SW480 (cell line): ENCODE data around the gene POLR2F.

Source experiments
- DNase-seq: peaks from one replicate; pipeline ENCODE4 v3.0.0-alpha.2; 2016; ENCODE audit warnings: low spot score

Gene POLR2F

DNA sequence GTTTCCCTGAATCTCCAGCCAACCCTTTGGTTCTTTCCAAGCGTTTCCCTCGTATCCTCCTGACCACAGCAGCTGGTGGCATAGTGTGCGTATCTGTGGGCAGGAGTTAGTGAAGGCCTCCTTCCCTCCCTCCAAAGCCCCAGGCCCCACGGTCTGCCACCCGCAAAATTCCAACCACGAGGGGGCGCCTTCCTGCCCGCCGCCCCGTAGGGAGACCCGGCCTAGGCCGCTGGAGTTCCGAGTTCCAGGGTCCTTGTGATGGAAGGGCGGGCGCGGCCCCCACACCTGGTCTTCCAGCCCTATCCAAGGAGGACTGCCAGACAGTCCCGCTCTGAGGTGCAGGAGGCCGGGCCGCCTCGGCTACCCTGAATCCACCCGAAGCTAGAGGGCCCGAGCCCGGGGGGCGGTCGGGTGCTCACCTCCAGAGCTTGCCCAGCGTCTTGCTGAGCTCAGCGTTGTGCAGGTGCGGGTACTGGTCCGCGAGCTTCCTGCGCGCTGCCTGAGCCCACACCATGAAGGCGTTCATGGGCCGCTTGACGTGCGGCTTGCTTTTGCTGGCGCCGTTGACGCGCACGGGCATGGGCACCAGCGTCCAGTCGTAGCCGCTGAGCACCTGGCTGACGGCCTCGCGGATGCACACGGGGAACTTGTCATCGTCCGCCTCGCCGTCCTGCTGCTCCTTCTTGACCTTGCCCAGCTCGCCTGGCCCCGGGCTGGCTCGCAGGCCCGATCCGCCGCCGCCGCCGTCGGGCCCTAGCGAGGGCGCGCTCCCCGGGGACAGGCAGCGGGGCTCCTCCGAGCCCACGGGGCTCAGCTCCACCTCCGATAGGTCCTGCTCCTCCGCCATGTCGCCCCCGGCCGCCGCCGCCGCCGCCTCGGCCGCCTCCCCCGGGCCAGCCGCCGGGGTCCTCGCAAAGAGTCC, 29.7 kb downstream of the POLR2F start:
- DNase-seq = no peak

DNA sequence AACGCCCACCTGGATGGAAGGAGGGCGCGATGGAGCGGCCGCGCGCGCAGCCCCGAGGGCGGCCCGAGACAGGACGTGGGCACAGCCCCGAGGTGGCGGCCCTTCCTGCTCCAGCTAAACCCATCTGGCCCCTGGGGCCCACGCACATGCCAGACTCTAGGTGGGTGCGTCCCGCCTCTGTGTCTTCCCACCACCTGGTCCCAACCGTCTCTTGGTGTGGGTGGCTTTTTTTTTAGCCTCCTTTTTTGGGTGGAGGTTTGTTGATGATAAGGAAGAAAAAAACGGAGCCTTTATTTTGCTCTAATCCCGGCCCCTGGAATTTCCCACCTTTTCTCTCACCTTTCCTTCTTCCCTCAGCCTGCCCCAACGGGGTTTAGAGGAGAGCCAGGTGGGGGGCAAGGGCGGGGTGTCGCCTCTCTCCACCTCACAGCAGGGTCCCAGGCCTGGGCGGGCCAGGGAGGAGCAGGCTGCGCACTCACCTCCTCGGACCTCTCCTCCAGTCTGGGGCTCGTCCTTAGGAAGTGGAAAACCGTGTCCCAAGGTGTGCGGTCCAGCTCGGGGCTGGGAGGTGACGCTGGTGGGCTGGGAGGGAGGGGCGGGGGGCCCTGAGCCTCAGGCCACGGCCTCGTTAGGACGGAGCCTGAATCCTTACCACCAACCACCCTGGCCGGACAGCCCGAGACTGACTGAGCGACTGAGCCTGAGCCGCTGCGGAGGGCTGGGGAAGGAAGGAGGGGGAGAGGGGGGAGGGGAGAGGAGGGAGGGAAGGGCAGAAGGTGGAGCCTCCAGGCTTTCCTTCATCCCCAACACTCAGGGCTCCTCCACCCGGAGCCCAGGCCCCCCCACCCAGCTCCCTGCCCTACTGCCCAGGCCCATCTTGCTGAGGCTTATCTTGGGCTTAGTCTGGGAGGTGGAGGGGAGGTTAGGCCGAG, 30.6 kb downstream of the POLR2F start, which contains the start of gene SOX10:
SOX10 (minus strand) TSS at position 696 of the 932 bp plus-strand sequence. CDS start 771 bp downstream, outside the sequence.
- no peak for DNase-seq

DNA sequence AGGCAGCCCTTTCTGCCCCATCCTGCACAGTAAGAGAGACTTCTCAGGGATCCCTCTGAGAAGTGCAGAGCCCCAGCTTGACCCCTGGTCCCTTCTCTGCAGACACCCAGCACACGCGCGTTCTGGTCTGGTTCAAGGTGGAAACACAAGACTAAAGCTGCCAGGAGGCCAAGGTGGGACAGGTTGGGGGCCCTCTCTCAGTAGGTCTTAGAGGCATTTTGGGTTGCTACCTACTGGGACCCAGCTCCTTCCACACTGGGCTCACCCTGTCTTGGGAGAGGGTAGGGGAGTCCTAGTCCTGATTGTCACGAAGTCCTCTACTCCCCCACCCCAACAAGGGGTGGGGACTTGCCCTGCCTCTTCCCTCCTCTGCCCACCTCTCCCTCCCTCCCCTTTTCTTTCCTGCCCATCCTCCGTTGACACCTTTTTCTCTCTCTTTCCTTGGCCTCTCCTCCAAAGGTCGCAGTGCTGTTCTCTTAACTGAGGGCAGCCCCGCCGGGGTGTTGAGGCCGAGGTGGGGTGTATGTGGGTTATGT, 31.6 kb downstream of the POLR2F start:
- DNase-seq = no peak

DNA sequence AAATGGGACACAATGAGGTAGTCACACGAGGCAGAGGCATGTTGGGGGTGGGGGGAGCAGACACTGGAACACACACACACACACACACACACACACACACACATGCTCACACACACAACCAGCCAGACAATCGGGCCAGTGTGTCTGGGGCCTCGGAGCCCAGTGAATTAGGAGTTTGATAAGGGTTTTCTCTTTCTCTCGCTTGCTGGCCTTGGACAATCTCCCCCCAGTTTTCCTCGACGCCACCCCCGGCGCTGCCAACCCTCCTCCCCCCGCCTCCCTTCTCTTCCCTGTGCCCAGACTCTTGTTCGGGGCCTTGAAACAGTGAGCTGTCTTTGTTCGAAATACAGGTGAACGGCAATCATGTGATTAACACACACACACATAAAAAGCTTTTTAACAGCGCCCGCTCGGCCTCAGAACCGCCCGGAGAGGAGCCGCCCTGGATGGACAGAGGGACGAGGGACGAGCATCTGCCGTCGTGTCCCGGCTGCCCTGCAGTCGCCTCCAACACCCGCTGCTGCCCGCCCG, 32.3 kb downstream of the POLR2F start:
- no peak for DNase-seq

DNA sequence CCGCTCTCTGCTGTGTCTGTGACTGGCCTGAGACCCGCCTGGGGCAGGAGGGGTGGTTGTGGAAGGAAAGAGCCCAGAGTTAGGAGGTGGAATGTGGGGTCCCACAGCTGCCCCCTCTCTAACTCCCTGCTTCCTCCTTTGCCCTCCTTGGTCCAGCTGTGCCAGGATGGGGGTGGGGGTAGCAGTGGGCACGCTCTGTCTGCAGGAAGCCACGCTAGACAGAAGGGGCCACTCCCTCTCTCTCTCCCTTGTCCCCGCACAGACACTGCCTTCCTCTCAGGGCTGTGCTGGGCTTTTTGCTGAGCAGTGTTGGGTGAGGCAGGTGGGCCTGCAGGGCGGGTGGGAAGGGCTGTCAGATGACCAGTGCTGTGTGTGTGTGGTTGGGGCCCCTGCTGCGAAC, 32.9 kb downstream of the POLR2F start:
- no peak for DNase-seq

DNA sequence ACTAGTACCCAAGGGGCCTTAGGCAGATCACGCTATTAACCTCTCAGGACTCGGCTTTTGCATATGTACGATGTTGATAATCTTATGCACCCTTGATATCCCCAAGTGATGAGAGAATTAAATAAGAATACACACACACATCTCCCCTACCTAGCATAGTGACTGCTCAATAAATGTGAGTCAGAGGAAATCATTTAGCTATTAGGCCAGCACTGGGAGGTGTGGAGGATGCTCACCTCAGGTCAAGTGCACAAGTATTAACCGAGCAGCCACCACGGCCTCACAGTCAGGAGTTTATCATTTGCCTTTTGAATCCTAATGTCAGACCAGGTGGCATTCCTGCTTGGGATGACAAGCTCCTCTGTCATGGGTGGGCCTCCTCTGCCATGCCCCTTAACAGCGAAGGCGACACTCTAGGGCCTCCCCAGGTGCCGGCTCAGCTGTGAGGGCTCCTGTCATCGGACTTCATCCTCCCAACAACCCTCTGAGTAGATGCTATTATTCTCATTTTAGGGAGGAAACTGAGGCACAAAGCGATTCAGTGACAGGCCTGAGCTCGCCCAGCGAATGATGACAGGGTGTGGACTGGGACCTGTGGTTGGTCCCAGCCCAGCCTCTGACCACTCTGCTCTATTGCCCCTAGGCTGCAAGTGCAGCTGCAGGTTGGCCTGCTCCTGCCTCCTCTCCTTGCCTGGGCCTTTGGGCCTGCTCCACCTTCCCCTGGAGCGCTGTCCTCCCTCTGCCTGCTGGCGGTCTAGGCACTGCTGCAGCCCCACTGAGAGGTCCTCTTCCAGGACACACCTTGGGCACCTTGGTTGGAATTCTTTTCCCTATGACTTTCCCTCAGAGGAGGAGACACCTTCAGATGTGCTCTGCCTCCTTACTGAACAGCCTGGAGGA, 35.9 kb downstream of the POLR2F start:
- DNase-seq = no peak

DNA sequence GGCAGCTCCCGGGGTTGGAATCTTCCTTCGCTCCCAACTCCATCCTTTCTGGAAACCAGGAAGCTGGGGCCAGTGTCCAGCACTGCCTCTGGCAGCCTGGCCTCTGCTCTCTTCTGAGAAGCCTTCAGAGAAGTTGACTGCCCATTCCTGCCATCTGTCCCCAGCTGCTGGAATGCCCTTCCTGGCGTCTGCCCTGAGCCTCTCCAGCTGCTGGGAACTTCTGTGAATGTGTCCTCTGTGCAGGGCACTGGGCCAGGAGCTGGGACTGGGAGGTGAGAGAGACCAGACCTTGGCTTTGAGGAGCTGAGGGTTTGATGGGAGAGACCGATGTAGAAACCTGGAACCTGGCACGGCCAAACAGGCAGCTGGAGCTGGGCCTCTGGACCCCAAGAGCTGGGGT, 36.8 kb downstream of the POLR2F start:
- DNase-seq = no peak

DNA sequence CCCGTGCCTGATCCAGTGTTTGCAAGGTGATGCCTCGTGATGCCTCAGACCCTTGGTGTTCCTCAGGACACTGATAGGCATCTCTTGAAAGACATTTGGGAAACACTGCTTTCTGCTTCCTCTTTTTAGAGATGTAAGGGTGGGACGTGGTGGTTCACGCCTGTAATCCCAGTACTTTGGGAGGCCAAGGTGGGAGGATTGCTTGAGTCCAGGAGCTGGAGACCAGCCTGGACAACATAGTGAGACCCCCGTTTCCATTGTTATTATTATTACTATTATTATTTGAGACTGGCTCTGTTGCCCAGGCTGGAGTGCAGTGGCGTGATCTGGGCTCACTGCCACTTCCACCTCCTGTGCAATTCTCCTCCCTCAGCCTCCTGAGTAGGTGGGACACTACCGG, 37.4 kb downstream of the POLR2F start:
- DNase-seq = no peak

DNA sequence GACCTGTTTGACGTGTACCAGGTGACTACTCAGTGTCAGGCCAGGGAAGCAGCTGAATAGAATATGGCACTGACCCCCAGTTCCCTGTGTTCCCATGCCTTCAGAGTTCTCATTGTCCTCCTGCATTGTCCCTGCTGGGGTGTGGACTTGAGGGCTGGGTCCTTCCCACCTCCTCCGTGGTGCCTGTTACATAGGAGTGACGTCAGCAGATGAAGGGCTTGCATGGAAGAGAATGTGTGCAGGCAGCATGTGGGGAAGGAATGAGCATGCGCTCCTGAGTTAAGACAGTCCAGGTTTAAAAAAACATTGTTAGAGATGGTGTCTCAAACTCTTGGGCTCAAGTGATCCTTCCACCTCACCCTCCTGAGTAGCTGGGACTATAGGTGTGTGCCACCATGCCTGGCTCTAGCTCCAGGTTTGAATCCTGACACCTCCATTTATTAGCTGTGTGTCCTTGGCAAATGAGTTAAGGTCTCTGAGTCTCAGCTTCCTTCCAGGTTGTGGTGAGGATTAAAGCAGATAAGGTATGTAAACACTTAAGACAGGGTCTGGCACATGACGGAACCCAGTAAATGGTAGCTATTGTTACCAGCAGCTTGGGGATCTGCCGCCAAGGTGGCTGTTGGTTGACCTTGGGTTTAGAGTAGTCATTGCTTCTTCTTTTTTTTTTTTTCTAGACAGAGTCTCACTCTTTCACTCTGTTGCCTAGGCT, 38.4 kb downstream of the POLR2F start:
- no peak for DNase-seq

DNA sequence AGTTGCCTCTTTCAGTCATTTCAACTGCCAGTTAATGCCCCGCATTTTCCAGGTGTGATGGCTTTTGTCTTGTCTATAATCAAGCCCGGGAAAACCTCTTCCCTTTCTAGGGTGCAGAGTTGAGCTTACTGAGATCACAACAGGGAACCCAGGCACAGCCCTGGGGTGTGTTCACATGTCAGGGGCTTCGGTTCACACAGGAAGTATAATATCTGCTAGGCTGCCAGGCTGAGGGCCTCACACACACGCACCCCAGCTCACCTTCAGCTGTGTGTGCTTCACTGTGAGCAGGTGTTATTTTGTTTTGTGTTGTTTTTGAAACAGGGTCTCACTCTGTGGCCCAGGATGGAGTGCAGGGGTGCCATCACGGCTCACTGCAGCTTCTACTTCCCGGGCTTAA, 40.5 kb downstream of the POLR2F start:
- no peak for DNase-seq

DNA sequence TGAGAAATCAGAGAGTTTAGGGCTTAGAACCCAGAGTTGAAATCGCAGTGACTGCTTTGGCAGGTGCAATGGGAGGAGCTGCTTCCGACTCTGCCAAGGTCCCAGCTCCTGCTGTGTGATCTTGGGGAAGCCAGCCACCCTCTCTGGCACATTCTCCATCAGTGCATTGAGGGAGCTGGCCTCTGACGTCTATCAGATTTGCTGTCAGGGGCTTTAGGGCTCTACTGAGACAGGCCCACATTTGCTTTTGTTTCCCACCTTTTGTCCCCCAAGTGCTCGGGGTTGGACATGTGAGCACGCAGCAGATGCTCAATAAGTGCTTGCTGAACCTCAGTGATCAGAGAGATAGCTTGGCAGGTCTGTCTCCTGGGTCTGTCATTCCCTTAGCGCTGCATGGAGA, 41.5 kb downstream of the POLR2F start:
- no peak for DNase-seq

DNA sequence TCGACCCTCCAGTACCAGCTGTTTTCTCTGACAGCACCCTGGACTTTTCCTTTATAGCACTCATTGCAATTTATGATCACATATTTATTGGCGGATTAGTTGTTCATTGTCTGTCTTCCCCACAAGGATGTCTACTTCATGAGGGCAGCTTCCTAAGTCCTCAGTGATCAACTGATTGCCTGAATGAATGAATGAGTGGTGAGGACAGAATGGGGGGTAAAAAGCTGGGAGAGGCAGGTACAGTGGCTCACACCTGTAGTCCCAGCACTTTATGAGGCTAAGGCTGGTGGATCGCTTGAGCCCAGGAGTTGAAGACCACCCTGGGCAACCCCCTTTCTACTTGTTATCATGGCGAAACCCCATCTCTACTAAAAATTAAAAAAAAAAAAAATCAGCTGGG, 42.0 kb downstream of the POLR2F start:
- DNase-seq = no peak

DNA sequence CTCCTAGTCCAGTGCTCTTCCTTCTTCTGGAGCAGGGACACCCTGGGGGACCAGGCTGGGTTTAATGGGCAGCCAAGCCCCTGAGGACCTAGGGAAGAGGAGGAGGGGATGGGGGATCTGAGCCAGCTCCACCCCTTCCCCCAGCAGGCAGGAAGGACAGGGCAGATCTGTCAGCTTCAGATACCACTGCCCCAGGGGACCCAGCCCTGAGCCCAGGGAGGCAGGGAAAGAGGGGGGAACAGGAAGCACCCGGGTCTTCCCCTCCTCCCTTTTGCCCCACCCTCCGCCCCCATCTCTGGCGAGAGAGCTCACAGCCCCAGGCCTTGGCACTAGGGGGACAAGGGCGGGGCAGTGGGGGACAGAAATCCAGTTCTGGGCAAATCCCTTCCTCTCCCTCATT, 42.6 kb downstream of the POLR2F start:
- no peak for DNase-seq

DNA sequence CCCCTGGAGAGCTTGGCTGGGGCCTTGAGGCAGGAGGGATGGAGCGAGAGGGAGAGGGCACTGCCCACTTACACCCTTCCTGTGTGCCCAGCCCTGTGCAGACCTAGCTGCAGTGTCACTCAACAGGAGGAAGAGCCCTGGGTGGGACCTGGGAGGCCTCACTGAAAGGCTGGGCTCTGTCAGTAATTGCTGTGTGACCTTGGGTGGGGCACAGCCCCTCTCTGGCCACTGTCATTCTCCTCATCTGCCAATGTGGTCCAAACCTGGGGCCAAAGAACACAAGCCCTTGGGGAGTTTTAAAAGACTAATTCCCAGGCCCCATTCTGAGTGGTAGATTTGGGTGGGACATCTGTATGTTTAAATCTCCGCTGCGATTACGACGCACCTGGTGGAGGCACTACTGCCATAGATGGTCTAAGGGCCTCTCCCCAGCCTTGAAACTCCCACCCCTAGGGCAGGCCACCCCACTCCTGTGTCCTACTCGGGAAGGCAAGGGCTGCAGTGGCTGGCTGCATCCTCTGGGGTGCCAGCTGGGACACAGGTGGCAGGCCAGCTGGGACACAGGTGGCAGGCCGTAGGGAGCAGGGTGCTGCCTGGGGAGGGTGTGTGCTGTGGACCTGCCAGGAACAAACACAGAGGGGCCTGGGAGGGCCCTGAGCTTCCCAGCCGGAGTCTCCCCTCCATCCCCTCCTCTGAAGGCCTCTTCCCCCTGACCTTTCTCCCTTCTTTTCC, 43.2 kb downstream of the POLR2F start:
- no peak for DNase-seq

DNA sequence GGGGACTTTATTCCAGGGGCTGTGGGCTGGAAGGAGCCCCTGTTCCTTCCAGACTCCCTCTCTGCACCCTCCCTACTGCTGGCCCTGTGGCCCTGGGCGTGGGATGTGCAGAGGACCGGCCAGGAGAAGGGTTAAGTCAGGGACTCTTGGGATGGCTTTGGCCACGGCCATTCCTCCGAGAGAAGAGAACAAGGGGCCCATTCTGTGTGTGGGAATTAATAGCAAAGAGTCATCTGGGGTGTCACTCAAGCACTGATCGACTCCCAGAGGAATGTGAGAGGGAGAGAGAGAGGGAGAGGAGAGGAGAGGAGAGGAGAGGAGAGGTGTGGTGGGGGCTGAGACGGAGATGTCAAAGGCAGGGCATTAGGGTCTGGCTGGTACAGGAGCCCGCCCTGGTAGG, 45.0 kb downstream of the POLR2F start:
- peak; percentile 18 for DNase-seq

DNA sequence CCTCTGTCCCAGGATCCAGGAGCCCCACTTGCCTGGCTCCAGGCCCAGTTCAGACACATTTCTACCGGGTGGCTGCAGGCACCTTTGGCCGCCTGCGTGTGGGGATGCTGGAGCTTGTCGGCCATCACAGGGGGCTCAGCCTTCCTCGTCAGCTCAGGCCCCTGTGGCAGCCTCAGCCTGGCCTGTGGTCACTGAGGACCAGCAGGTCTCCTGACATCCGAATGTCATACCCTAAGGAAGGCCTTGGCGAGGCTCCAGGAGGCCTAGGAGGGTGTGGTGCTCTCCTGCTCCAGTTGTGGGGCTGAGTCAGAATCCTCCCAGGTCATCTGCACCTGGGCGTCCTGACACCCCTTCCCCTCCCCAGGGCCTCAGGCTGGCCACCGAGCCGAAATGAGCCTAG, 45.7 kb downstream of the POLR2F start:
- DNase-seq = no peak

DNA sequence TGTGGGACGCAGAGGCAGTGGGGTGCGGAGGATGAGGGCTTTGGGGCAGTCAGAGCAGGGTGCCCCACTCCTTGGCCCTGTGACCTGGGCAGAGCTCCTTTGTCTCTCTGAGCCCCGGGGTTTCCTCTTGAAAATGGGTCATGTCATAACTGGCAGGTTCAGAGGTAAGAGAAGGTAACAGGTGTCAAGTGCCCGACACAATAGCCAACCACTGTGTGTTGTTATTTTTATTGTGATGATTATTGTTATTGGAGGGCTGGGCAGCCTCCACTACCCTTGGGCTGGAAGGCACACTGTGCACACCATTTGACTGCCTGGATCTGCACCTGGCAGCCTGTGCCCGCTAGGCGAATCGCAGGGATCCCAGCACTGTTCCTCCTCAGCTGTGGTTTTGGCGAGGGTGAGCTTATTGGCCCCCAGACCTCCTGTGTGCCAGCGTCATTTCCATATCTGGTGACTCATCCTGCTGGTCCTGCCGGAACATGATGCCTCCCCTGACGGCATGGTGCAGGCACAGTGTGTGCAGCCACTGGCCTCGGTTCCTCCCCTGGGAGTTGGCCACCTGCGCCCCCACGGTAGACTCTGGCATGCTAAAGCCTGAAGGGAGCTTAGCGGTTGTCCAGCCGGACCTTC, 46.3 kb downstream of the POLR2F start:
- DNase-seq = peak; percentile 78

DNA sequence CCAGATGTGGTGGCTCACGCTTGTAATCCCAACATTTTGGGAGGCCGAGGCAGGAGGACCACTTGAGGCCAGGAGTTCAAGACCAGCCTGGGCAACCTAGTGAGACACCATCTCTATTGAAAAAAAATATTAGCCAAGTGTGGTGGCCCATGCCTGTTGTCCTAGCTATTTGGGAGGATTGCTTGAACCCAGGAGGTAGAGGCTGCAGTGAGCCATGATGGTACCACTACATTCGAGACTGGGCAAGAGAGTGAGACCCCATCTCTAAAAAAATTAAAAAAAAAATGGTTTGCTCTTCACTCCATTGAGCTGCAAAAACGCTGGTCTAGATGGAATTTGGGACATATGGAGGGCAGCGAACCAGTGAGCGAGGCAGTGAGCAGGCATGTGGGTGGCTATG, 52.4 kb downstream of the POLR2F start:
- no peak for DNase-seq

DNA sequence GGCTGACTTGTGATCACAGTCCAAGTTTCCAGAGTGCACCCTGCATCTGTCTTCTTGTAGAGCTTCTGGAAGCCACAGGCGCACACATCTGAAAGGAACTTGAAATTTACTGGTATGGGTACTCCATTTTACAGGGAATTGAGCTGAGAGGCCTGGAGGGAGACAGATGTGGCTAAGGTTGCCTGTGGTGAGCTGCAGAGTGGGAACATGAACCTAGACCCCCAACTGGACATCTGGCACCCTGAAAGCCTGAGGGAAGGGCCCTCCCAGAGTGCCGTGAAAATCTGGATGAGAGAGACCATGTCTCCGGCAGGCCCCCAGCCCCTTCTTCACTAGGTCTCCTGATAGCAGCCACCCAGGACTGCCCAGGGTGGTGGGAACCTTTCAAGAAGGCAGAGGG, 53.4 kb downstream of the POLR2F start:
- no peak for DNase-seq
